ENCODE data around the gene MTAP.
"Not testable (repeated sequence)": the region's sequence is repeated elsewhere in the genome, so short reads cannot be mapped to it uniquely, and the experiment has no call there.

MTAP gene

GRCh38 chr9:21931428-21931827 is 129.0 kb downstream of the MTAP start:
- no peak for DNase-seq

- no peak for DNase-seq
Observed at GRCh38 chr9:21933281-21933680, 130.8 kb downstream of the MTAP start.

- no peak for DNase-seq
Observed at GRCh38 chr9:21933865-21934264, 131.4 kb downstream of the MTAP start.

- DNase-seq = no peak
Observed at GRCh38 chr9:21935631-21936030, 133.2 kb downstream of the MTAP start.

- no peak for DNase-seq
Observed at GRCh38 chr9:21936161-21936560, 133.7 kb downstream of the MTAP start.

- DNase-seq = no peak
Observed at GRCh38 chr9:21941337-21941995, 139.0 kb downstream of the MTAP start.

DNA sequence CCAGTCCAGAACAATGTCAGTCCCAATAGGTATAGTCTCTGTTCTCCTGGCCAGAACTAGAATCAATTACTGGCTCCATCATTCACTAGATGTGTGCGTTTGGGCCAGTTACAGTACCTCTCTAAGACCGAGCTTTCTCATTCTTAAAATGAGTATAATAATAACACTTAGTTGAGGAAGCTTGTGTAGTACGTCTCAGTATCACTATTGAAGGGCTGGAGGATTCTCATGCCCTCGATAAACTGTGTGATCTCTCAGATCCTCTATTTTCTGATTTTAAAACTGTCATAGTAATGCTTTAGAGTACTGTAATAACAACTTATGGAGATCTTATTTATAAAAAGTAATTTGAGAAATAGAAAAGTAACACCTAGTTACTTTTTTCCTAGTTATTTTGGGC is 141.0 kb downstream of the MTAP start:
- no peak for DNase-seq

DNA sequence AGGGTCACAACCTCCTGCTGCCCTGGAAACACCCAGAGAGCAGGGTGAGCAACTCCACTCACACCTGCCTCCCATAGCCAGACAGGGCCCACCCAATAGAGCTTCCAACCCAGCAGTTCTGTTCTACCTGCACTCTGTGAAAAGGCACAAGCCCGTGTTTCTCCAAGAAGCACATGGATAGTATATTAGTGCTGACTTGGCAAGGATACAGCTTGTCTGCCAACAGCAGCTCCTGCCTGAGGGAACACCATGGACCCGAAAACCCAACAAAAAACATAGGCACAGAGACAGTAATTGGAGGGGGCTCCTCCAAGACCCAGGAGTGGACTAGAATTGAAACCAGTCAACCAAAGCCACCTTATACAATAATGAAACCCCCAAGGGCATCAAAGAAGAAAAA is 143.2 kb downstream of the MTAP start:
- DNase-seq = no peak

- no peak for DNase-seq
Observed at GRCh38 chr9:21958833-21959232, 156.4 kb downstream of the MTAP start.

DNA sequence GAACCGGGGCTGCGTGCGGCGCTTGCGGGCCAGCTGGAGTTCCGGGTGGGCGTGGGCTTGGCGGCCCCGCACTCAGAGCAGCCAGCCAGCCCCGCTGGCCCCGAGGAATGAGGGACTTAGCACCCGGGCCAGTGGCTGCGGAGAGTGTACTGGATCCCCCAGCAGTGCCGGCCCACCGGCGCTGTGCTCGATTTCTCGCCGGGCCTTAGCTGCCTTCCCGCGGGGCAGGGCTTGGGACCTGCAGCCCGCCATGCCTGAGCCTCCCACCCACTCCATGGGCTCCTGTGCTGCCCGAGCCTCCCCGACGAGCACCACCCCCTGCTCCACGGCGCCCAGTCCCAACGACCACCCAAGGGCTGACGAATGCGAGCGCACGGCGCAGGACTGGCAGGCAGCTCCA is 156.8 kb downstream of the MTAP start:
- not testable (repeated sequence) for DNase-seq

DNA sequence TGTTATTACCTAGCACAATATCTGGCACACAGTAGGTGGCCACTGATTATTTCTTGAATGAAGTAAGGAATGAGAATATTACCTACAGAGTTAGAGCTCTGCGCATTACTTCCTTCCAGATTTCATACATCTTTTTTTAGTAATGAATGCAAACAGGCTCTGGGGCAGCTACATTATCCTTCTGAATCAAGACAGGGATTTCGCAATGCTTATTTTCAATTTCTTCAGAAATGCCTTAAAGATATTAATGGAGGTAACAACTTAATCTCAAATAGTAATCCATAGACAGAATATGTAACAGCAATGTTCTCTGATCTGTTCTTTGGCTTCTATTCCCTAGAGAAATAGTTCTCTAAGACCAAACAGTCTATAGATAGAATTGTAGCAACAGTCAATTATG is 159.1 kb downstream of the MTAP start:
- DNase-seq = no peak

DNA sequence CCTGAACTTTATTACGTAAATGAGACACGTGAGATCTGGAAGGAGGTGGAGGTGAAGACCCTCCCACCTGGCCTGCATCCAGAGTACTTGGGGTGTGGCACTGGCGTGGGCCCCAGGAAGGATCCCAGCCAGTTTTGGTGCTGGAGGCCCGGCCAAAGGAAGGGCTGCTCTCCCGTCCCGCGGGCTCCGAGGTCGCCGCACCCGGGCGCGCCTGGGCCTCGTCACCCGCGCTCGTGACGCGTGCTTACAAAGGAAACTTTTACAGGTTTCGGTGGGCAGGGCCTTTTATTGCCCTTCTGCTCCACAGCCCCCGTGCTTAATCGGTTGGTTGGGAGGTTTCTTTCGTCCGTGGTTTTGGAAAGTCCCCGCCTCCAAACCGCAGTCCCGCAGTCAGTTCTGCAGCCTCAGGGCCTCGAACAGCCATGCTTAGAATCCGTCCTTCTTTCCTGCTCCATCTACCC is 162.5 kb downstream of the MTAP start:
- no peak for DNase-seq

DNA sequence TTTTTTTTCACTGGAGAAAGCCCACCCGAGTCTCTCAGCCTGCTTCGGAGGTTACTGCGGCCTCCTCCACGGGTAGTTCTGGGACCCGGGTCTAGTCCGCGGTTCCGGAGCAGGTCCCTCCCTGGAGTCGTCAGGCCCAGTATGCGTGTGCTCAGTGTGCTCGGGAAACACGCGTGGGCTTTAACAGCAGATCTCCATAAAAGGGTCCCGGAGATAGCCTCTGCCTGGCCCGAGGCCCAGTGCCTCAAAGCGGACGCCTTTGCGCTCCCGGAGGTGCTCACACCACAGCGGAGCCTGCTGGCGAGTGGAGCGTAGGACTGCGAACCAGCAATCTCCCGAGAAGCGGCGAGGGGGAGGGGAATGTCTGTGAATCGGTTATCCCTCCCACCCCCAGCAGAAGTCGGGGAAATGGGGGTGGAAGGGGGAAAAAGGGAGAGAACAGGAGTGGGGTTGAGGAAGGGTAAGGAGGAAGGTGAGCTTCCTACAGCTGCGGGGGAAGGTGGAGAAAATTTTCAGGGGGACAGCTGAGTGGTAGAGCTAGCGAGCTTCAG is 163.0 kb downstream of the MTAP start:
- no peak for DNase-seq

DNA sequence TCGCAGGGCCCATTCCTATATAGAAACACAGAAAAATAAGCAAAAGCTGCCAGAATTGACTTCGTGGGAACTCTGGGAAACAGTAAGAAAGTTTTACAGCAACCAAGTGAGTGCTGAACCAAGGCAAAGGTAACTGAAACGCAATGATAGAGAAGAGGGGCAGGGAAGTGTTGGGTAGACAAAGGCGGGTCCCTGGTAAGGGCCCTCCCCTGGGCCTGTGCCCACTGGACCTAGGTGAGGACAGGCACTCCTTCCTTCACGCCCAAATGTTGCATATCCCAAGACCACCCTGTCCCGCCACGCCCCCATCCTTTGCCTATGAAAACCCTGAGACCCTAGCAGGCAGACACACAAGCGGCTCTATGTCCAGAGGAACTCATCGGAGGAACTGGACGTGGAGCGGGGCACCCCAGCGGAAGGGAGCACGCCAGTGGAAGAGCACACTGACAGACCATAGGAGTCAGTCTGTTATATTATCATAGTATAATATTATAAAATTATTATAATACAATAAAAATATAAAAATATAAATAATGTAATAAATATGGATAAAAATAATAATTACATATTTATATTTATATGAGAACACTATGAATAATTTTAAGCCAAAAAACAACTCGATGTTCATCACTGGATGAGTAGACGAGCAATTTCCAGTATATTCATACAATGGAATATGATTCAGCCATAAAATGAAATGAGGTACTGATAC is 163.9 kb downstream of the MTAP start:
- DNase-seq = no peak

DNA sequence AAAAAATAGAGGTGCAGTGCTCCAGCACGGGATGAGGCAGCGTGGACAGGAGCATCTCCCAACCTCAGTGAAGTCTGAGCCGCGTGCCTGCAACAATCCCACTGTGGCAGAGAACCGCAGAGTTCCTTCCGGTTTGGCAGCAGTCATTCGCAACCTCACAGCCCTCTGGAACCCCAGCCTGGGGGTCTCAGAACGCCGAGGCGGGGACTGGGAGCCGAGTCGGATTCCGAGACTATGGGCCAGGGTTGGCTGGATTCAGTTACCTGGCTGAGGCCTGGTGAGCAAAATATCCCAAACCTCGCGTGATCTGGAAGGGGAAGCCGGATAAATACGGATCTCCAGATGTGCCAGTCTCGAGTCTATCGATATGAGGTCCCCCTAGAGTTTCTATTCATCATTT is 164.7 kb downstream of the MTAP start:
- DNase-seq = no peak

DNA sequence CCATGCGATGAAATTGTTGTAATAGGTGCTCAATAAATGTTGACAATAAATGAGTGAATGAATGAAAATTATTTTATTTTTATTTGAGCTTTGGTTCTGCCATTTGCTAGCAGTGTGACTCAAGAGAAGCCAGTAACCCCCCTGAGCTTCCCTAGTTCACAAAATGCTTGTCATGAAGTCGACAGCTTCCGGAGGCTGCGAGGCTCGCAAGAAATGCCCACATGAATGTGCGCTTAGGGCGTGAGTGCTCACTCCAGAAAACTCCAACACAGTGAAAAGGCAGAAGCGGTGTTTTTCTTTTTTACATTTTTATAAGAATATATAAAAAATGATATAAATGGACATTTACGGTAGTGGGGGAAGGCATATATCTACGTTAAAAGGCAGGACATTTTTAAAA is 165.3 kb downstream of the MTAP start:
- no peak for DNase-seq

DNA sequence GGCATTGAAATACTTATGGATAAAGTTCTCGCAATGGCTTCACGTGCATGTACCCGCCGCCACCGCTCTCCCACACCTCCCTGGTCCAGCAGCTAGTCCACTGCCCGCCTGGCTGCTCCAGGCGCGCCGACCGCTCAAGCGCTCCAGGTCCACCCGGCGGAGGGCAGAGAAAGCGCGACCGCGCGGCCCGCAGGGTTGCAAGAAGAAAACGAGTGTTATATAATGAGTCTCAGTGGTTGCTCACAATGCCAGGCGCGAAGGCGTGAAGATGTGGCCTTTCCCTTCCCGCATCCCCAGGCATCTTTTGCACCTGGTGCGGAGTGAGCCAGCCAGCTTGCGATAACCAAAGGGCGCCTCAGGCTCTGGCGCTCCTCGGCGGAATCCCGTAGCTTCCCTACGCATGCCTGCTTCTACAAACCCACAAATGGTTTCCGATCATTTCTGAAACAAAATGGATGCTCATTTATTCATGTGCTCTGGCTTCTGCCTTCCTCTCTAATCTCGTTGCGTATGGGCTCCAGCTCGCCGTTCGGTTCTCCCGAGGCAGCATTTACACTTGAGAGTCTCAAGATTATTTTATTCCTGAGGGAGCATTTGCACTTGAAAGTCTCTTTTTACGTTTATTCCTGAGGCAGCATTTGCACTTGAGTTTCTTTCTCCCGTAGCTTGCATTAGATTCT is 166.0 kb downstream of the MTAP start:
- no peak for DNase-seq

DNA sequence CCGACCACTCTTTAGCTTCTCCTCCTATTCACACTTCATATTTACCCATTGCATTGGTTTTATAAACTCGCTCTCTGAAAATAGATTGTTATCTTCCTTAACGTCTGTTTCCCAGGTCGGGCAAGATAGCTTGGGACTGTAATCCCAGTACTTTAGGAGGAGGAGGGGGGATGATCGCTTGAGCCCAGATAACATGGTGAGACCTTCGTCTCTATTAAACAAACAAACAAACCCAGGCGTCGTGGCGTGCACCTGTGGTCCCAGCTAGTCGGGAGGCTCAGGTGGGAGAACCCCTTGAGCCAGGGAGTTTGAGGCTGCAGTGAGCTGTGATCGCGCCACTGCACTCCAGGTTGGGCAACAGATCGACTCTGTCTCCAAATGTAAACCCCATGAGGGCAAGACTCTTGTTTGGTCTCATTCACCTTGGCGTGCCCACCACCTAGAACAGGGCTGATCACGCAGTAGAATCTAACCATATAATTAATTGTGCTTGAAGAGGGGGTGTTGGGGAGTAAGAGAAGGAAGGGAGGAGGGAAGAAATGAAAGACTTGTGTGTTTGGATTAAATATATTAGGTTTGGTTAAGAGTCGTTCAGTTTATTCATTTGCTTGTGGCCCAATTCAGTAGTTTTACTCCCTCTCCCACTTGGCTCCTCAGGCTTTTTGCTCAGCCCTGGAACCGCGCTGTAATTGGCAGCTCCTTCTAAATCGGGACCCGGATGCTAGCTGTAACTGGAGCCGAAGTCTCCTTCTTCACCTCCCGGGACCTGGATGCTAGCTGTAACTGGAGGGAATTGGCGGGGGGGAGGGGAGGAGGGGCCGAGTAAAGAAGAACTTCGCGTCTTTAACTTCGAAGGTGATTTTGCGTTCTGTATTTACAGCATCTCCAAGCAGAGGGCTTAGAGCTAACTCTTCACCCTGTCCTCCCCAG is 166.8 kb downstream of the MTAP start:
- DNase-seq = no peak

DNA sequence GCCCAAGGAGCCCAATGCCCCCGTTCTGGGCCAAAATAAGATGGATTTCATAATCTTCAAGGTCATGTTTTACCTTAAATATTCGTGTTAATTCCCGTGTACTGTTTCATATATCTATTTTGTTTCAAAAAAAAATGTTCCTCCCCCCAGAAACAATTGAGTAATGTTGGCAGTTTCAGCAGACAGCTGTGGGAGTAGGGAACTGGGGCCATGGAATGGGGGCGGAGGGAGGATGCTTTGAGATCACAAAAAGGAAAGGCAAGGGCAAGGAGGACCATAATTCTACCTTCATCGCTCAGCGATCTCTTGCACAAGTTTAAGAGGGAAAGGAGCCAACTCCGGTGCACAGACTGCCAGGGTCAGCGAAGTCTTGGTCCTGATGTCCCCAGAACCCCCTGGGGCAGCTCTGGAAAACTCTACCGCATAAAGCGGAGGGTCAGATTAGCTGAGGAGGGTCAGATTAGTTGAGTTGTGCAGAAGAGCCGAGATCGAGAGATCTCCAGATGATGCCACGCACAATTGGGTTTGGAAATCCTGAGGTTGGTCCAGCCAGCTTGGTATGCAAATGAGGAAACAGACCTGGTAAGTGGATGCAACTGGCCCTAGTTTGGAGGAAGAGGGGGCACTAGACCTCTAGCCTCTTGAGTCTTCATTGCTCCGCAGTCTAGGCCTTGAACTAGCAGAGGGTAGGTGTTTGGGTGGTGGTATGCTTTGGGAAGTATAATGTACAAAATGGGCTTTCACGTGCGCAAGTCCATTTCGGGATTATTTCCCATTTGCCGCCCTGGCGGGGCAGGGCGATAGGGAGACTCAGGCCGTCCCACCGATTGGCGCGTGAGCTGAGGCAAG is 167.7 kb downstream of the MTAP start:
- no peak for DNase-seq

DNA sequence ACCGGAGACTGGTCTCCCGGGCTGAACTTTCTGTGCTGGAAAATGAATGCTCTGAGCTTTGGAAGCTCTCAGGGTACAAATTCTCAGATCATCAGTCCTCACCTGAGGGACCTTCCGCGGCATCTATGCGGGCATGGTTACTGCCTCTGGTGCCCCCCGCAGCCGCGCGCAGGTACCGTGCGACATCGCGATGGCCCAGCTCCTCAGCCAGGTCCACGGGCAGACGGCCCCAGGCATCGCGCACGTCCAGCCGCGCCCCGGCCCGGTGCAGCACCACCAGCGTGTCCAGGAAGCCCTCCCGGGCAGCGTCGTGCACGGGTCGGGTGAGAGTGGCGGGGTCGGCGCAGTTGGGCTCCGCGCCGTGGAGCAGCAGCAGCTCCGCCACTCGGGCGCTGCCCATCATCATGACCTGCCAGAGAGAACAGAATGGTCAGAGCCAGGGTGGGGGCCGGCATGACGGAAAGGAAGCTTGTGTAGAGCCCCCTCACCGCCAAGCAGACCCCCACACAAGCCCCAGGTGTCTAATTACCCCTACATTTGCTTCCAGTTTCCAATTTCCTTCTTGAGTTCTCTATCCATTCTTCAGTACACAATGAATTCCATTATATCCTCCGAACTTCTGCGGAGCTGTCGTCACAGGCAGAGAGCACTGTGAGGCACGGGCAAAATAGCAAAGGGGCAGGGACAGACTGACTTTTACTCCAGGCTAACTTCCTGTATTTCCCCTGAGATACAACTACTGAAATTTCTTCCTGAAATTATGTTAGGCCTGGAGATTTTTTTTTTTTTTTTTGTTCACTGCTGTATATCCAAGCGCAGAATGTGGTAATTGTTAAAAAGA is 168.6 kb downstream of the MTAP start:
- DNase-seq = no peak

DNA sequence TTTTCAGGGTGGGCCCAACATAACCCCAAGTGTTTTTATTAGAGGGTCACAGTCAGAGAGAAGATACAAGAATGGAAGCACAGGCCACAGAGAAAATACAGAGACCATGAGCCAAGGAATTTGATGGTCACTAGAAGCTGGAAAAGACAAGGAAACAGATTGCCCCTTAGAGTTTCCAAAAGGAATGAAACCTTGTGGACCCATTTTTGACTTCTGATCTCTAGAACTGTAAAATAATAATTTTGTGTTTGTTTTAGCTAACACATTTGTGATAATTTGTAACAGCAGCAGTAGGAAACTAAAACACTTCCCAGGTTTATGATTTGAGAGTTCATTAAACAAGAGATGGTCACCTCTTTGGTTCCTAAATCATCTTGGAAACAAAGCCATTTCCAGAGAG is 169.9 kb downstream of the MTAP start:
- peak; percentile 43 for DNase-seq

Measured in NCI-H82 (cell line).